ENCODE data around the gene HCAR2.
"Not testable (repeated sequence)": the region's sequence is repeated elsewhere in the genome, so short reads cannot be mapped to it uniquely, and the experiment has no call there.

The HCAR2 gene

DNA sequence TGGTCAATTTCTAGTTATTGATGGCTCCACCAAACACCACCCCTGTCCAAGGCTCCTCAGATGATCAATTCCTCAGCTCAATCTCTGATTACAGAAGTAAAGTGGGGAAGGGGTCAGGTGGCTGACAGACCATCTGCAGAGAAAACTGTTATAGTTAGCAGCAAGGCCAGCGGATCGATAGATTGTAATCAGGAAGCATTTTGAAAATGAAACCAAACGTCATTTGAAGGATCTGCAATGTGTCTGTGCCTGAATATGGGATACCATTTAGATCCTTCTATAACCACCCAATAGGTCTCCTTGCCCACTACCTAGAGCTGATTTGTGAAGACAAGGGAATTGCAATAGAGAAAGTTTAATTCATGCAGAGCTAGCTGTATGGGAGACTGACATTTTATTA, 11.6 kb downstream of the HCAR2 start:
- Mint-ChIP-seq H3K27ac (peak overlapping the region in 1 of 2 donors; percentile 33), H3K9me3 (no peaks in the 10 kb centered on the region), H3K4me3 (no peak overlapping the region), H3K4me1 (no peaks in the 10 kb centered on the region), H3K27me3 (no peaks in the 10 kb centered on the region)
- no peak for DNase-seq
- ATAC-seq = no peak

DNA sequence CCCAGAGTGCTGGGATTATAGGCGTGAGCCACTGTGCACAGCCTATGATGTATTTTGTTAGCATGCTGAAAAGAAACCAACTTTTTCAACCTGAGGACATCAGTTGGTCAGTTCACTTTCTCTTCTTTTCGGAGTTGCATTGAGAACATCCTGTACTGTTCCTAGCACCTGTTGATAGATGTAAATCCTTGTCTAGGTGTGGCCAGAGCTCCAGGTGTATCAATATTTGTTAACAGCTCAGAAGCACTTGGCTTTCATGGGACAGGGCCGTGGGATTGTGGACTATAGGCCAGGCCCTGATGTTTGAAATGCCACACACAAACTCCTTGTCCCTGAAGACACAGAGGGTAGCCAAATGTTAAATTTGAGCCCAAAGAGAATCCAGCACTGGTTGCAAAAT, 14.9 kb downstream of the HCAR2 start:
- no peaks in the 10 kb centered on the region for H3K9me3 Mint-ChIP-seq
- ATAC-seq (no peak), DNase-seq (no peak)
- no peak overlapping the region for H3K4me3 Mint-ChIP-seq
- no peak overlapping the region for H3K27ac Mint-ChIP-seq
- H3K27me3 Mint-ChIP-seq = no peaks in the 10 kb centered on the region
- no peaks in the 10 kb centered on the region for H3K4me1 Mint-ChIP-seq

DNA sequence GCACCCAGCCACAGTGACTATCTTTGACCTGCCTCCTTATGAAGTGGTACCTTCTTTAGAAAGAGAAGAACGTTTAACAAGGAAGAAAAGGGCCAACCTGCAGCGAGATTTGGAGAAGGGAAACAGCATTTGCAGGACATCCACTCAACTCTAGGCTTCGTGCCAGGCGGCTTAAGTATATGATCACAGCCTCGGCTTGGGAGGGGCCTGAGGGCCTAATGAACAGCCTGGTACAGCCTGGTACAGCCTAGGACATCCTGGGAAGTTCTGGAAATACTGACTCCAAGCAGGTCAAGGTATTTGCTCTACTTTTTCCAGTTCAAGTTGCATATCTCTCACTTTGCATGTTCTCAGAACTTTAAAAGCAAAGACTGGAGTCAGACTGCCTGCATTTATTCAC, 16.1 kb downstream of the HCAR2 start:
- ATAC-seq (no peak), DNase-seq (no peak)
- no peaks in the 10 kb centered on the region for H3K9me3 Mint-ChIP-seq
- H3K4me3 Mint-ChIP-seq = no peak overlapping the region
- no peak overlapping the region for H3K27ac Mint-ChIP-seq
- H3K27me3 Mint-ChIP-seq = no peaks in the 10 kb centered on the region
- no peaks in the 10 kb centered on the region for H3K4me1 Mint-ChIP-seq

DNA sequence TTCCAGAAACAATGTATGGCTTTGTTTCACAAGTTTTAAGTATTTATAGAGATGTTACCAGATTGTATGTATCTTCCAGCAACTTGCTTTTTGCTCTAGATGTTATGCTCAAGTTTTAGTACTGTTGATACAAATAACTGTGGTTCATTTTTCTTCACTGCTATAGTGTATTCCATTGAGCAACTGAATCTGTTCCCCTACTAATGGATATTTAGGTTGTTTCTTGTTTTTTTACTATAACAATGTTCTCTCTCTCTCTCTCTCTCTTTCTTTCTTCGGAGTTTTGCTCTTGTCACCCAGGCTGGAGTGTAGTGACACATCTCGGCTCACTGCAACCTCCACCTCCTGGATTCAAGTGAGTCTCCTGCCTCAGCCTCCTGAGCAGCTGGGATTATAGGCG, 16.6 kb downstream of the HCAR2 start:
- H3K27ac Mint-ChIP-seq = no peak overlapping the region
- no peak overlapping the region for H3K4me3 Mint-ChIP-seq
- ATAC-seq = no peak
- DNase-seq = no peak
- no peaks in the 10 kb centered on the region for H3K9me3 Mint-ChIP-seq
- H3K27me3 Mint-ChIP-seq = no peaks in the 10 kb centered on the region
- no peaks in the 10 kb centered on the region for H3K4me1 Mint-ChIP-seq

DNA sequence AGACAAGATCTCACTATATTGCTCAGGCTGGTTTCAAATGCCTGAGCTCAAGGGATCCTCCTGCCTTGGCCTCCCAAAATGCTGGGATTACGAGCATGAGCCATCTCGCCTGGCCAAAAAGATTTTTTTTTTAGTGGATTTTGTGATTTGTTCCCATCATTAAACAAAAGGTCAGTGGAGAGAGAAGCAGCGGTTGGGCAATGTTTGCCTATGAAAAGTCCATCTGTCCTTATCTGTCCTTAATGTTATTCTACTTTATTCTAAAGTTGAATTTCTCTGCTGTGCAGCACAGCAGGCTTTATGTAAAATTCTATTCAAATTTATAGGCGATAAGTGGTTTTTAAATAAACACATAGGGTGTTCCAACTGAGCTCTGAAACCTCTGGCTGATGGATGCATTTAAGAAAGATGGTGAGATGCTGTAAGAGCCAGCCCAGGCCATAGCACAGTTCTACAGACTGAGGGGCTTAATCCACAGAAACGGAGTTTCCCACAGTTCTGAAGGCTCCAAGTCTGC, 18.8 kb downstream of the HCAR2 start:
- Mint-ChIP-seq H3K9me3 (no peaks in the 10 kb centered on the region), H3K27me3 (no peaks in the 10 kb centered on the region), H3K4me3 (no peak overlapping the region), H3K4me1 (no peaks in the 10 kb centered on the region), H3K27ac (no peak overlapping the region)
- ATAC-seq = no peak
- no peak for DNase-seq

DNA sequence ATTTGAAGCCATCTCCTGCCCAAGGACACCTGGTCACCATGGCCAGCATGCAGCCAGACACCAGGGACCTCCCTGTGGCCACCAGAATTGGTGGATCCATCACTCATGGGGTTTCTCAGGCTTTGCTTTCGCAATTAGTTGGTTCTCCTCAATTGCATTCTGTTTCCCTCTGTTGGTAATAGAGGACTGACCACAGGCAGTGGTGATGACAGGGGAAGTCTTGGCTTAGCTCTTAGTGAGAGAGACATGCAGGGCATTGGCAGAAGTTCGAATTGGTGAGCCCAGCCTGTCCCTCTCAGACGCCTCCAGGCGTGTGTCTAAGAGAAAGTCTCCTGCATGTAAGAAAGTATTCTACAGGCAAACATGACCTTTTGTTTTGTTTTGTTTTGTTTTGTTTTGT, 21.3 kb downstream of the HCAR2 start:
- Mint-ChIP-seq H3K4me1 (no peaks in the 10 kb centered on the region), H3K9me3 (no peaks in the 10 kb centered on the region), H3K27ac (no peak overlapping the region), H3K4me3 (no peak overlapping the region), H3K27me3 (peaks cover 6% of the 10 kb centered on the region)
- DNase-seq = no peak
- no peak for ATAC-seq

DNA sequence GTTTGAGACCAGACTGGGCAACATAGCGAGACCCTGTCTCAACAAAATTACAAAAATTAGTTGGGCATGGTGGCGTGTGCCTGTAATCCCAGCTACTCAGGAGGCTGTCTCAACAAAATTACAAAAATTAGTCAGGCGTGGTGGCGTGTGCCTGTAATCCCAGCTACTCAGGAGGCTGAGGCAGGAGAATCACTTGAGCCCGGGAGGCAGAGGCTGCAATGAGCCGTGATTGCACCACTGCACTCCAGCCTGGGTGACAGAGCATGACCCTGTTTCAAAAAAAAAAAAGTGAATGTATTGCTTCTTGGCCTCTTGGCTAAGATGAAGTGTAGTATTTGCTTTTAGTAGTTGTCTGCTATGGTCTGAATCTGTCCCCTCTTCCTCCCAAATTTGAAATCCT, 22.2 kb downstream of the HCAR2 start:
- not testable (repeated sequence) for H3K9me3 Mint-ChIP-seq, ATAC-seq, H3K4me3 Mint-ChIP-seq, H3K27me3 Mint-ChIP-seq, DNase-seq, H3K27ac Mint-ChIP-seq, H3K4me1 Mint-ChIP-seq

DNA sequence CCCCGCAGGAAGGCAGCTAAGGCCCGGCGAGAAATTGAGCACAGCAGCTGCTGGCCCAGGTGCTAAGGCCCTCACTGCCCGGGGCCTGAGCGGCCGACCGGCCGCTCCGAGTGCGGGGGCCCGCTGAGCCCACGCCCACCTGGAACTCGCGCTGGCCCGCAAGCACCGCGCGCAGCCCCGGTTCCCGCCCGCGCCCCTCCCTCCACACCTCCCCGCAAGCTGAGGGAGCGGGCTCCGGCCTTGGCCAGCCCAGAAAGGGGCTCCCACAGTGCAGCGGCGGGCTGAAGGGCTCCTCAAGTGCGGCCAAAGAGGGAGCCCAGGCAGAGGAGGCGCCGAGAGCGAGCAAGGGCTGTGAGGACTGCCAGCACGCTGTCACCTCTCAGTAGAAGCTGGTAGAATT, 26.4 kb downstream of the HCAR2 start:
- DNase-seq, H3K27ac Mint-ChIP-seq, H3K4me1 Mint-ChIP-seq, ATAC-seq, H3K9me3 Mint-ChIP-seq, H3K4me3 Mint-ChIP-seq: not testable (repeated sequence)
- H3K27me3 Mint-ChIP-seq = peaks cover 16% of the 10 kb centered on the region

DNA sequence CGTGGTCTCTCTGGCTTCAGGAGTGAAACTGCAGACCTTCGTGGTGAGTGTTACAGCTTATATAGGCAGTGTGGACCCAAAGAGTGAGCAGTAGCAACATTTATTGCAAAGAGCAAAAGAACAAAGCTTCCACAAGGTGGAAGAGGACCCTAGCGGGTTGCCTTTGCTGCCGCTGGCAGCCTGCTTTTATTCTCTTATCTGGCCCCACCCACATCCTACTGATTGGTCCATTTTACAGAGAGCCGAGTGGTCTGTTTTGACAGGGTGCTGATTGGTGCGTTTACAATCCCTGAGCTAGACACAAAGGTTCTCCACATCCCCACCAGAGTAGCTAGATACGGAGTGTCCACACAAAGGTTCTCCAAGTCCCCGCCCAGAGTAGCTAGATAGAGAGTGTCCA, 27.1 kb downstream of the HCAR2 start:
- not testable (repeated sequence) for H3K4me1 Mint-ChIP-seq, ATAC-seq, H3K4me3 Mint-ChIP-seq, H3K27ac Mint-ChIP-seq, H3K9me3 Mint-ChIP-seq, DNase-seq
- H3K27me3 Mint-ChIP-seq = peaks cover 16% of the 10 kb centered on the region

DNA sequence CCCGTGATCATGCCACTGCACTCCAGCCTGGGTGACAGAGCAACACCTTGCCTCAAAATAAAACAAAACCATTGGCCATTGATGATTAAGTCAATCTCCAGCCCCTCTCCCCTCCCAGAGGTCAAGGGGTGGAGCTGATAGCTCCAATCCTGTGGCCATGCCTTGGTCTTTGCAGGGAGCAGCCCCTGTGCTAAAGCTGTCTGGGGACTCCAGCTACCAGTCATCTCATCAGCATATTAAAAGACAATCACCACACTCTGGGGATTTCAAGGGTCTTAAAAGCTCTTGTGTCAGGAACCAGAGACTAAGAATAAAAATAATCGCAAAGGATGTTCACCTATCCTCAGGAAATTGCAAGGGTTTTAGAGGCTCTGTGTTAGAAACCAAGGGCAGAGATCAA, 30.6 kb downstream of the HCAR2 start:
- no peak for ATAC-seq
- H3K4me3 Mint-ChIP-seq = no peak overlapping the region
- no peak for DNase-seq
- H3K27me3 Mint-ChIP-seq = peaks cover 16% of the 10 kb centered on the region
- no peaks in the 10 kb centered on the region for H3K4me1 Mint-ChIP-seq
- H3K27ac Mint-ChIP-seq = no peak overlapping the region
- no peaks in the 10 kb centered on the region for H3K9me3 Mint-ChIP-seq

DNA sequence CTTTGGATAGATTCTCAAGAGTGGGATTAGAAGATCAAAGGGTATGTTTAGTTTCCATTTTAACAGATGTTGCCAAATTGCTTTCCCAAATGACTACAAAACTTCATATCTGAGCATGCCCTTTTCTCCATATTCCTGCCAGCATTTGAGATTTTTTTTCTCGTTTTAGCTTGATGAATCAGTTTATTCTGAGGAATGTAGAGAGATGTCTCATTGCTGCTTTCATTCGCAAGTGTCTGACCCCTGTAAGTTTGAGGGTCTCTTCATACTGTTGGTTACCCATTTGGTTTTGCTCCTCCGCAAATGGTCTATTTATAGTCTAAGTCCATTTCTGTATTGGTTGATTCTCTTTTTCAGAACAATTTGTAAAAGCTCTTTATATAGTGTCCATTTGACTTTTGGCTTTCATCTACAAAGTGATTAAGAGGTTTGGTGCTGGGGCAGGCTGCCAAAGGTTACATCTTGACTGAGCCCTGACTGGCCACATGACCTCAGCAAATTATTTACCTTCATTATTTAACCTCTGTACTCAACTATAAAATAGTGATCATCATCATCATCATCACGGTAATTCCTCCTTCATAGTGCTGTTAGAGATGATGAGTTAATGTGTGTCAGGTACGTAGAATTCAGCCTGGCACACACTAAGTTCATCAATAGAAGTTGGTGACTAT, 33.6 kb downstream of the HCAR2 start:
- Mint-ChIP-seq H3K27me3 (peaks cover 2% of the 10 kb centered on the region), H3K27ac (no peak overlapping the region), H3K9me3 (no peaks in the 10 kb centered on the region), H3K4me1 (no peaks in the 10 kb centered on the region), H3K4me3 (no peak overlapping the region)
- ATAC-seq = no peak
- DNase-seq = no peak

DNA sequence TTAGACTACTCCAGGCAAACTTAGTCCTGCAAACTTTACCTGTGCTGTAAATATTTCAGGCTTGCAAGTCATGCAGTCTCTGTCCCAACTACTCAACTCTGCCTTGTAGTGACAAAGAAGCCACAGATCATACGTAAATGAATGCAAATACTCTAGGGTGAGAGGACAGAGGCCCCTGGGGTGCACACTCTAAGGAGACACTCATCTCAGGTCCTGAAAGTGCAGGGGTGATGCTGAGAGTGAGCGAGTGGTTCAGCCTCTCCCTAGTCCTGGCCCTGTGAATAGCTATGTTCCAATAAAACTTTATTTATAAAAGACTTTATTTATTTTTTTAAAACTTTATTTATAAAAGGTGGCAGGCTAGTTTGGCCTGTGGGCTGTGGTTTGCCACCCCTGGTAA, 34.9 kb downstream of the HCAR2 start:
- H3K9me3 Mint-ChIP-seq = no peaks in the 10 kb centered on the region
- no peaks in the 10 kb centered on the region for H3K27me3 Mint-ChIP-seq
- no peak for DNase-seq
- ATAC-seq = no peak
- no peak overlapping the region for H3K4me3 Mint-ChIP-seq
- H3K4me1 Mint-ChIP-seq = no peaks in the 10 kb centered on the region
- no peak overlapping the region for H3K27ac Mint-ChIP-seq

DNA sequence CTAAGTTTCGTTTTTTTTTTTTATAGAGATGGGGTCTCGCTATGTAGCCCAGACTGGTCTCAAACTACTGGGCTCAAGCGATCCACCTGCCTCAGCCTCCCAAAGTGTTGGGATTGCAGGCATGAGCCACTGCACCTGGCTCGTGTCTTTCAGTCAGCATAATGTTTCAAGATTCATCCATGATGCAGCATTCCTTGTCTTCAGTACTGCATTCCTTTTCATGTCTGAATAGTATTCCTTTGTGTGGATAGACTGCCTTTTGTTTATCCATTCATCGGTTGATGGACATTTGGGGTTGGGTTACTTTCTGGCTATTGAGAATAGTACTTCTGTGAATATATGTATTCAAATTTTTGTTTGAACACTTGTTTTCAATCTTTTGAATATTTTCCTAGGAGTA, 37.4 kb downstream of the HCAR2 start:
- H3K27ac Mint-ChIP-seq = no peak overlapping the region
- ATAC-seq = no peak
- no peaks in the 10 kb centered on the region for H3K27me3 Mint-ChIP-seq
- no peak overlapping the region for H3K4me3 Mint-ChIP-seq
- H3K9me3 Mint-ChIP-seq = no peaks in the 10 kb centered on the region
- DNase-seq = no peak
- H3K4me1 Mint-ChIP-seq = no peaks in the 10 kb centered on the region

DNA sequence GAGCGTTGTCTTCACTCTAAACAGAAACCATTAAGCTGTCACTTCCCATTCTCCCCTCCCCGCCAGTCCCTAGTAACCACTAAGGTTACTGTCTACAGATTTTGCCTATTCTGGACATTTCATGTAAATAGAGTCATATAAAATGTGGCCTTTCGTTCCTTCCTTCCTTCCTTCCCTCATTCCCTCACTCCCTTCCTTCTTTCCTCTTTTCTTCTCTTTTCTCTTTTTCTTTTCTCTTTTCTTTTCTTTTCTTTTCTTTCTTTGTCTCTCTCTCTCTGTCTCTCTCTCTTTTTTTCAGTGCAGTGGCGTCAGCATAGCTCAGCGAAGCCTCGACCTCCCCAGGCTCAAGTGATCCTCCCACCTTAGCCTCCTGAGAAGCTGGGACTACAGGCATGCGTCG, 37.8 kb downstream of the HCAR2 start:
- DNase-seq (no peak), ATAC-seq (no peak)
- Mint-ChIP-seq H3K27me3 (no peaks in the 10 kb centered on the region), H3K9me3 (no peaks in the 10 kb centered on the region), H3K4me1 (no peaks in the 10 kb centered on the region), H3K27ac (no peak overlapping the region), H3K4me3 (no peak overlapping the region)

DNA sequence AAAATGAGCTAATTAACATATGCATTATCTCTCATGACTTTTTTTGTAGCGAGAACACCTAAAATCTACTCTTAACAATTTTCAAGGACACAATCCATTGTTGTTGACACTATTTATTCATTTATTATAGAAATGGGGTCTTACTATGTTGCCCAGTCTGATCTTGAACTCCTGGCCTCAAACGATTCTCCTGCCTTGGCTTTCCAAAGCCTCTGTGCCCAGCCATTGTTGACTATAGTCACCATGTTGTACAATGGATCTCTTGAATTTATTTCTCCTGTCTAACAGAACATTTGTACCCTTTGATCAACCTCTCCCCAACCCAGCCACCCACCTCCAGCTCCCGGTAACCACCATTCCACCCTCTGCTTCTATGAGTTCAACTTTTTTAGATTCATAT, 41.2 kb downstream of the HCAR2 start:
- Mint-ChIP-seq H3K4me1 (no peaks in the 10 kb centered on the region), H3K27ac (no peak overlapping the region)

DNA sequence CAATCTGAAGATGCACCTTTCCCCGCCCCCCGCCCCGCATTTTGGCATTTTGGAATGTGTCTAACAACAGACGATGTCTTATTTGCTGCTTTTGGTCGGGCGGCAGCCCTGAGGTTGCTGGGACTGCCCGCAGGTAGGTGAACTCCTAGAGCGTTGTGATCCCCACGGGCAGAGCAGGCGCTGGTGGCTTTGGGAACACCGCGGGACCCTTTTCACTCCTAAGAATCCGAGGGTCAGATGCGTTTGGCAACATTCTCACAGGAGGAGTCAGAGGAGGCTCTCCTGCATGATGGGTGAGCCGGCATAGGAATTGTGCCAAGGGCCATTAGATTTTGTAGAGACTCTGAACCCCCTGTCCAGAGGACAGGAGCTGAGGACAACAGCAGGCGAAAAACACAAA, 41.9 kb downstream of the HCAR2 start:
- Mint-ChIP-seq H3K27me3 (no peaks in the 10 kb centered on the region), H3K27ac (no peak overlapping the region), H3K4me3 (no peak overlapping the region)

More for the DNA sequence above, 41.2 kb downstream of the HCAR2 start:
- Mint-ChIP-seq H3K4me3 (no peak overlapping the region), H3K9me3 (no peaks in the 10 kb centered on the region), H3K27me3 (no peaks in the 10 kb centered on the region)
- no peak for ATAC-seq
- no peak for DNase-seq

DNA sequence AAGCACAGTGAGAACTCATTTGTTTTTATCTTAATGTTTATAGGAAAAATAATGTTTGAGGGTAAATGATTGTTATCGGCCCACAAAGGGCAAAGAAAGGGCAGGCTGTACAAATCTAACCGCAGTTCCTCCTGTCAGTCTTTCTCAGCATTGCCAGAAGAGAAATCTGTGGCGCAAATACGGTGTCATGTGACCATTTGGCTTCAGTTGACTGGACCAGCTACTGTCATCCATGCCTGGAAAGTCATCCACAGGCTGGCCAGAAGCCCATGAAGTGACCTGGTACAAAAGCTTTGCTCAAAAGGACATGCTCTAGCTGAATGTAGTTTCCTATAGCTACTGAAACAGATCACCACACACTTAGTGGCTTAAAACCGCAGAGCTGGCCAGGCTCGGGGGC, 43.6 kb downstream of the HCAR2 start:
- H3K27me3 Mint-ChIP-seq = no peaks in the 10 kb centered on the region
- no peak overlapping the region for H3K27ac Mint-ChIP-seq
- no peaks in the 10 kb centered on the region for H3K9me3 Mint-ChIP-seq
- no peak for DNase-seq
- H3K4me3 Mint-ChIP-seq = no peak overlapping the region
- no peak for ATAC-seq
- H3K4me1 Mint-ChIP-seq = no peaks in the 10 kb centered on the region

More for the DNA sequence above, 41.9 kb downstream of the HCAR2 start:
- H3K9me3 Mint-ChIP-seq = no peaks in the 10 kb centered on the region
- no peaks in the 10 kb centered on the region for H3K4me1 Mint-ChIP-seq
- no peak for DNase-seq
- ATAC-seq = no peak

Data from stimulated activated naive CD8-positive, alpha-beta T cell treated with anti-CD3 and anti-CD28 coated beads, Interleukin-15, amount 100 ng/mL, for 72 hours (primary cell).